ENCODE data around the gene DIO3.
"Not testable (repeated sequence)": the region's sequence is repeated elsewhere in the genome, so short reads cannot be mapped to it uniquely, and the experiment has no call there.

Gene DIO3

GRCh38 chr14:101564819-101565698 lies 3.8 kb downstream of the DIO3 start:
- DNase-seq = no peak
- intact Hi-C loops (cut with DNase I; ENCODE audit: low total_unique reads) = no loop called here
- Histone ChIP-seq H3K4me3 (peak overlapping the region in 1 of 2 donors; percentile 11), H3K9me3 (peaks cover 0 to 12% (median 12%) of the 10 kb centered on the region in 3 donors), H3K27me3 (peaks cover 0 to 64% of the 10 kb centered on the region in 2 donors), H3K27ac (no peak overlapping the region), H3K4me1 (peaks cover 0 to 20% (median 2%) of the 10 kb centered on the region in 4 donors), H3K36me3 (no peaks in the 10 kb centered on the region)
- TF ChIP-seq, protein P1, sequence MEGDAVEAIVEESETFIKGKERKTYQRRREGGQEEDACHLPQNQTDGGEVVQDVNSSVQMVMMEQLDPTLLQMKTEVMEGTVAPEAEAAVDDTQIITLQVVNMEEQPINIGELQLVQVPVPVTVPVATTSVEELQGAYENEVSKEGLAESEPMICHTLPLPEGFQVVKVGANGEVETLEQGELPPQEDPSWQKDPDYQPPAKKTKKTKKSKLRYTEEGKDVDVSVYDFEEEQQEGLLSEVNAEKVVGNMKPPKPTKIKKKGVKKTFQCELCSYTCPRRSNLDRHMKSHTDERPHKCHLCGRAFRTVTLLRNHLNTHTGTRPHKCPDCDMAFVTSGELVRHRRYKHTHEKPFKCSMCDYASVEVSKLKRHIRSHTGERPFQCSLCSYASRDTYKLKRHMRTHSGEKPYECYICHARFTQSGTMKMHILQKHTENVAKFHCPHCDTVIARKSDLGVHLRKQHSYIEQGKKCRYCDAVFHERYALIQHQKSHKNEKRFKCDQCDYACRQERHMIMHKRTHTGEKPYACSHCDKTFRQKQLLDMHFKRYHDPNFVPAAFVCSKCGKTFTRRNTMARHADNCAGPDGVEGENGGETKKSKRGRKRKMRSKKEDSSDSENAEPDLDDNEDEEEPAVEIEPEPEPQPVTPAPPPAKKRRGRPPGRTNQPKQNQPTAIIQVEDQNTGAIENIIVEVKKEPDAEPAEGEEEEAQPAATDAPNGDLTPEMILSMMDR (IDR thresholded peaks at IDR 0.05) = no peak

DNA sequence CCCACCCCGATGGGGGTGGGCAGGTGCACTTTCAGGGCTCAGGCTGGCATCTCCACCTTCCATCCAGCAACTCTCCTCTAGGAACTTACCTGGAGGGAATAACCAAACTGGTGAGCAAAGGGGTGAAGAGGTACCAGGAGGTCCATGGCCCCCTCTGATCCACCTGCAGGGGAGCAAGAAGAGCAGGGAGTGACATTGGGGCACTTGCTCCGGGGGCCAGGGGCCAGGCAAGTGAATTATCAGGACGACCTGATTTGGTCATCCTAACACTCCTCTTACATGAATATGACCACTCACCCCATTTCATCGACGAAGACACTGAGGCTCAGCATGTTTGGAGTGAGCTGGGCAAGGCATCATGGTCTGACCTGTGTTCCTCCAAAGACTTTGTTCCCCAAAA lies 6.0 kb downstream of the DIO3 start:
- DNase-seq = no peak
- TF ChIP-seq, protein P1 (IDR thresholded peaks at IDR 0.05) = no peak
- Histone ChIP-seq H3K27ac (no peak overlapping the region), H3K4me3 (no peak overlapping the region), H3K27me3 (peaks cover 0 to 49% of the 10 kb centered on the region in 2 donors), H3K36me3 (no peaks in the 10 kb centered on the region), H3K9me3 (peaks cover 0 to under 1% (median 0%) of the 10 kb centered on the region in 3 donors), H3K4me1 (peaks cover 0 to 15% (median 0%) of the 10 kb centered on the region in 4 donors)
- intact Hi-C loops (cut with DNase I; ENCODE audit: low total_unique reads) = no loop called here

- no peak overlapping the region for H3K27ac ChIP-seq
- no peaks in the 10 kb centered on the region for H3K36me3 ChIP-seq
- no peak overlapping the region for H3K4me3 ChIP-seq
- DNase-seq = no peak
- TF ChIP-seq, protein P1 (IDR thresholded peaks at IDR 0.05) = no peak
- H3K27me3 ChIP-seq = peaks cover 0 to 27% of the 10 kb centered on the region in 2 donors
- no peaks in the 10 kb centered on the region for H3K4me1 ChIP-seq
- no peaks in the 10 kb centered on the region for H3K9me3 ChIP-seq
- intact Hi-C loops (cut with DNase I; ENCODE audit: low total_unique reads) = no loop called here
These were observed 9.7 kb downstream of the DIO3 start for GRCh38 chr14:101571004-101571403.

DNA sequence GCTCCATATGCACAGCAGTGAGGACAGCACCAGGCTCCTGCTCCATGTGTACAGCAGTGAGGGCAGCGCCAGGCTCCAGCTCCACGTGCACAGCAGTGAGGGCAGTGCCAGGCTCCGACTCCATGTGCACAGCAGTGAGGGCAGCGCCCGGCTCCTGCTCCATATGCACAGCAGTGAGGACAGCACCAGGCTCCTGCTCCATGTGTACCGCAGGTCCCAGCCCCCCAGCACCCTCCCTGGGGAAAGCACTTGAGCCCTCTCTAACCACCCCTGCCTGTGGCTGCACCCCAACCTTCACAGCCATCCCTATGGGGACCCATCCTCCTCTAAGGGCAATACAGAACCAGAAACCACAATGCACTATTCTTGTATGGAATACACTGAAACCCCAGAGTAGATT lies 11.2 kb downstream of the DIO3 start:
- H3K27ac ChIP-seq; H3K36me3 ChIP-seq; intact Hi-C loops (cut with DNase I; ENCODE audit: low total_unique reads); H3K4me1 ChIP-seq; H3K9me3 ChIP-seq; H3K4me3 ChIP-seq; DNase-seq: not testable (repeated sequence)
- peaks cover 0 to 14% of the 10 kb centered on the region in 2 donors for H3K27me3 ChIP-seq

- Histone ChIP-seq H3K27me3 (peaks cover 0 to 16% of the 10 kb centered on the region in 2 donors), H3K4me3 (no peak overlapping the region), H3K4me1 (no peaks in the 10 kb centered on the region), H3K9me3 (no peaks in the 10 kb centered on the region), H3K36me3 (no peaks in the 10 kb centered on the region), H3K27ac (no peak overlapping the region)
- no peak for DNase-seq
- TF ChIP-seq, protein P1 (IDR thresholded peaks at IDR 0.05) = no peak
- intact Hi-C loops (cut with DNase I; ENCODE audit: low total_unique reads) = no loop called here
These were observed 12.0 kb downstream of the DIO3 start for GRCh38 chr14:101573289-101573688.

DNA sequence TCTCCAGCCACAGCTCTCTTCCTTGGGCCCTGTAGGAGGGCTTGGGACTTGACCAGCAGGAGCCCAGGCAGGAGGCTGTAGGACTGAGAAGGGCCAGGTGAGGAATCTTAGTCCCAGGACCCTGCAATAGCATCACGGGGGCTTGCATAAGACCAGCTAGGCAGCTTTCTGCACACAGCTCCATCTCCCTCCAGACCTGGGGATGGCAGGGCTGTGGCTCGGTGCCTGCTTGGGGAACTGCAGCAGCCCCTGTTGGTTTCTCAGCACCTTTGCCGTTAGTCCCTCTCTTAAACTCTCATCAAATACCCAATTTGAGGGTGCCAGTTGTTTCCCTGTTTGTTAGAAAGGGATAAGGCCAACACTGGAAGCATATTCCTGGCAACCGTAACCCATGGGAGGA lies 14.3 kb downstream of the DIO3 start:
- intact Hi-C loops (cut with DNase I; ENCODE audit: low total_unique reads) = no loop called here
- H3K27me3 ChIP-seq = peaks cover 0 to 29% of the 10 kb centered on the region in 2 donors

More for the DNA sequence above, 14.3 kb downstream of the DIO3 start:
- no peaks in the 10 kb centered on the region for H3K36me3 ChIP-seq
- H3K4me3 ChIP-seq = no peak overlapping the region
- H3K9me3 ChIP-seq = no peaks in the 10 kb centered on the region
- TF ChIP-seq, protein P1 (IDR thresholded peaks at IDR 0.05) = no peak
- no peak overlapping the region for H3K27ac ChIP-seq
- no peak for DNase-seq
- H3K4me1 ChIP-seq = no peaks in the 10 kb centered on the region

Data from tibial artery (tissue), 4 donors.